ENCODE results near the gene SNAI1.
"Not testable (repeated sequence)": the region's sequence is repeated elsewhere in the genome, so short reads cannot be mapped to it uniquely, and the experiment has no call there.

Gene SNAI1

GRCh38 chr20:49982346-49983122, at the start of gene SNAI1:
TSS of gene SNAI1 (plus strand) at chr20:49982980. CDS start at chr20:49983060, 80 bp downstream.
- DNase-seq, result peak; percentile 90 to 98 (median 95)

- peak in 1 of 3 experiments; percentile 28 for DNase-seq
These were observed 47.0 kb upstream of the SNAI1 start for GRCh38 chr20:49935746-49936152.

GRCh38 chr20:49936153-49937026, 46.4 kb upstream of the SNAI1 start, which contains the start of gene RNF114:
TSS of gene RNF114 (plus strand) at chr20:49936397. CDS start at chr20:49936413, 16 bp downstream.
- DNase-seq, result peak; percentile 93 to 96 (median 95)

- peak in 1 of 3 experiments; percentile 45 for DNase-seq
These were observed 45.5 kb upstream of the SNAI1 start for GRCh38 chr20:49937027-49937929.

- DNase-seq, result no peak
These were observed 44.3 kb upstream of the SNAI1 start for GRCh38 chr20:49938173-49939163.

GRCh38 chr20:49941456-49941855, 41.3 kb upstream of the SNAI1 start:
- no peak for DNase-seq

GRCh38 chr20:49942303-49942702, 40.5 kb upstream of the SNAI1 start:
- no peak for DNase-seq

GRCh38 chr20:49942942-49943341, 39.8 kb upstream of the SNAI1 start:
- DNase-seq, result no peak

- no peak for DNase-seq
These were observed 37.5 kb upstream of the SNAI1 start for GRCh38 chr20:49945306-49945700.

GRCh38 chr20:49945701-49946477, 36.9 kb upstream of the SNAI1 start:
- no peak for DNase-seq

- no peak for DNase-seq
These were observed 34.6 kb upstream of the SNAI1 start for GRCh38 chr20:49948178-49948577.

GRCh38 chr20:49948809-49949507, 33.8 kb upstream of the SNAI1 start:
- DNase-seq, result no peak

- no peak for DNase-seq
These were observed 31.6 kb upstream of the SNAI1 start for GRCh38 chr20:49951151-49951550.

GRCh38 chr20:49955167-49955566, 27.6 kb upstream of the SNAI1 start:
- no peak for DNase-seq

GRCh38 chr20:49955830-49956396, 26.9 kb upstream of the SNAI1 start:
- DNase-seq, result not testable (repeated sequence)

- no peak for DNase-seq
These were observed 26.1 kb upstream of the SNAI1 start for GRCh38 chr20:49956689-49957088.

GRCh38 chr20:49957089-49957938, 25.5 kb upstream of the SNAI1 start:
- not testable (repeated sequence) for DNase-seq

- DNase-seq, result no peak
These were observed 21.4 kb upstream of the SNAI1 start for GRCh38 chr20:49961413-49961812.

Data from NCI-H1417 (cell line).